ENCODE data around the gene PRDM15.
"Not testable (repeated sequence)": the region's sequence is repeated elsewhere in the genome, so short reads cannot be mapped to it uniquely, and the experiment has no call there.

The PRDM15 gene

DNA sequence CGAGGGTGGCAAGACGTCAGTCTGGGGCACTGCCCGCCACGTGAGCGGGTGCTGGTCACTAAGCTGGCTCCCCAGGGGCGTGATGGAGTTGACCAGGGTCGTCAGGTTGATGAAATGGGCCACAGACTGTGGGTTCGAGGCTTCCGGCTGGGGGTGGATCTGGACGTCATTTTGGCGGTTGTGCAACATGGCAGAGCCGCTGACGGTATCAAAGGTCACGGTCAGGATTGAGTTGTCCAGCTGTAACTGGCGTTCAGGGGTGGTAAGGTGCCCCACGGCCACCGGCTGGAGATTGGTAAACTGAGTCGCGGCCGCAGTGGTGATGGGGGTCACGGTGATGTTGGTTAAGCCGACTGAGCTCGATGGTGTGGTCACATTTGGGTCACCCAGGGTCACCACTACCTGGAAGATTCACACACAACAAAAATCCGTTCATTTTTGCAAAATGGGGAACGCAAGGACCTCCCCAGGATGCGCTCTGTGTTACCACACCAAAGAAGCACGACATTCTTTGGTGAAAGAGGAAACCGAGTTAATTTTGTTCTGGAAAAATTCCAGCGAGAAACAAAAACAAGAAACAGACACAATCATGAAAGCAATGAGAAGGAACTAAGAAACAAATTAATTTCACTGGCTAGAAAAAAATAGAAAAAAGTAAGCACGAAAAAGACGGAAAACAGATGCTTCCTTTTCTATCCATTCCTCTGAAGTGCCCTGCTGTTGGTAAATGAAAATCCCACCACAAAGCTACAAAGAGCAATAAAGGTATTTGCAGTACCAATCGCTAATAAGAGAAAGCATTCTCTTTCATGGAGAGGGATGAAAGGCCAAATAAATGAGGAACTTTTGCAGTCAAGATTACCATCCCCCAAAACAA lies 77.6 kb downstream of the PRDM15 start:
- DNase-seq, result no peak

DNA sequence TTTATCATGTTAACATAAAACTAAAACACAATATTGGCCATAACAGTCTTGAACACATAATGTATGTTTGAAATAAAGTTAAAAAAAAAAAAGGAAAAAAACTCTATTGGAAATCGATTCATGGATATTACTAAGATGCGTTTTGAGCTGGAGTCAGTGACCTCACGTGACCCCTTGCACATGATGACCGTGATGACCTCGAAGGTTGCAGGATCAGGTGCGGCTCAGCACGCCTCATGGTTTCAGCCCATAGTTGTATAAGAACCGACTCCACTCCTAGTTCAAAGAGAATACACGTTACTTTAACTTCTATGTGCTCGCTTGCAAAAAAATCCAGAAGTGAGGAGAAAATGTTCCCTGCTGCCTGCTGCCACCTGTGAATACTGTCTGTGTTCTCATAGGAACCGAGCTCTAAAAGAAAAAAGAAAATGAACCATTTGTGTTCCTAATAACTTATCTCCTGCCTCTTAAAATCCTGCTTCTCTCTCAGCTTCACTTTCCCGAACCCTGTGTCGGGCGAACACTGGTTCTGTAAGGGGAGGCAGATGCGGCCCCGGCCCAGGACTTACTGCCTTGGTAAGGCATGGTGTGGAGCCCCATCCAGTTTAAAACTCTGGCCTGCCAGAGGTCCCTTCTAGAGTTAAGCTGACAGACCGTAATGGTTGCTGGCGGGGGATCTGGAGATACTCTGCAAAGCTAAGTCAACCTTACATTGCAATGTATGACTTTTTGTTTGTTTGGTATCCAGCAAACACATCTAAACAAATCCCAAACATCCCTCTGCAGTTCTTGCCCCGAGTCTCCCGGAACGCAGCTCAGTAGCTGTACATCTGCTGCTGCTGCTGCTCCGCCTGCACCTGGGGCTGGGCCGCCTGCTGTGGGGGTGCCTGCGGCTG lies 78.5 kb downstream of the PRDM15 start:
- no peak for DNase-seq

DNA sequence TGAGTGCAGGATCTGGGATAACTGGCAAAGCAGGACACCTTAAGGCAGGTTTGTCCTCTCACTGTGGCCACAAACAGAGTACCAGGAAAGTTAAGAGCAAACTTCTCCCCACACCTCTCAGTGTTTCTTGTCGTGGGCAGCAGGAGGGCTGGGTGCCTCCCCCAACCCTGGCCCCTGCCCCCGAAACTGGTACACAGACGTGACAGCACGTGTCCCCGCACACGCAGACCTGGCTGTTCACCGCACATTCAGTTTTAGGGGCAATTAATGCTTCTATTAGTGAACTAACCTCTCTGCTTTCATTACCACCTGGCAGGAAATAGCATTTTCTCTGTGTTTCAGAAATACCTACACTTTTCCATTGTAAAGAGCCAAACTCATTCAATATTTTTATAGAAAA lies 79.4 kb downstream of the PRDM15 start:
- no peak for DNase-seq

DNA sequence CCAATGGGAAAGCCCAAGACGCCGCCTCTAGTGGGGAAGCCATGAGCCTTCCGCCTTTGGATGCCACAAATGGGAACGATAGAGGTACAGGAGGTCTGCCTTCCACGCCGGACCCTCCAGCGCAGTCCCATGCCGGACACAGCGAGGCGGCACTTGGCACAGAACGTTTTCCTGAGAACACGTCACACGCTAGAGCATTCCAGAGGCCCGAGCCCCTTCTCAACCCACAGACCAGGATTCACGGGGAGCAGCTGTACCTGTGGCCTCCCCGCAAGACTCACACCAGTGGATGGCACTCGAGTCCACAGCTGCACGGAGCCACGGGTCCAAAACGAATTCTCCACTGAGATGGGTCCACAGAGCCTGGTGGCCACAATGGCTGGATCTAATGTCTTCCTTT lies 80.8 kb downstream of the PRDM15 start:
- no peak for DNase-seq

DNA sequence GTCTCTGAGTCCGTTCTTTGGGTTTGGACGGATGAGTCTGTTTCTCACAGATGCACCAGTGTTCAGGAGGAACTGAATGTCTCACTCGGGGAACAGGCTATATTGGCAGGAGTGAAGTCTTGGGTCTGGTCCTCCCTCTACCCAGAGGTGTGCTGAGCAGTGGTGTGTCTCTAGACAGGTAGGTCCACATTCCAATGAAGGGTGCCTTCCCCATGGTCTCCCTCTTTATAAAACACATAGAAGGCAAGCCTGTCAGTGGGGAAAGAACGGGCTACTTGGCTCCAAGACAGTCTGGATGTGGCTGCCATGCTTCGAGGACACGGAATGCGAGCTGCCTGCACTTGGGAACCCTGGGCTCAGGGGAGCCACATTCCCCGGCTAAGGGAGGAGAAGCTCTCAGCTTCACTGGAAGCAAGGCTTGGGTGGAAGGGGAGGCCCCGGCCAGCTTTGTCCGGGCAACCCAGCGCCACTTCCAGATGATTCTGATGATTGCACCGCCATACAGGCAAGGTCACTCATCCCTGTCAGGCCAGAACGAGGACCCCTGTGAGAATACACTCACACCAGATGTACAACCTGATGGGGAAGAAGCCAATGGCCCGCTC lies 82.6 kb downstream of the PRDM15 start:
- no peak for DNase-seq

DNA sequence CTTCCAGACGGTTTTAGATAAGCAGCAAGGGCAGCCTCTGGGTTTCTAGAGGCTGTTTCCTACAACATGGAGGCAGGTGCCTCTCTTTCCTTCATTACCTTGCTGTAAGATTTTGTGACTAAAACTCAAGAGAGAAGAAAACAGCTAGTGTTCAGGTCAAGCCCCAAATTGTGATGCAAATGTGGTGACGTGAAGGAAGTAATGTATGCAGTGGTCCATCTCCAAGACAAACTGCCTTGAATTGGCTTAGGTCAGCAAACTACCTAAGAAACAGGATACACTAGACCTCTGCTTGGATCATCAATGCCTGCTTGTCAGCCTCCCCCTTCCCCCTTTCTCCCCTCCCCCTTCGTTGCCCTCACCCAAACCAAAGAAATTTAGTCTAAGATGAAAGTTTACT lies 83.4 kb downstream of the PRDM15 start:
- DNase-seq, result no peak

DNA sequence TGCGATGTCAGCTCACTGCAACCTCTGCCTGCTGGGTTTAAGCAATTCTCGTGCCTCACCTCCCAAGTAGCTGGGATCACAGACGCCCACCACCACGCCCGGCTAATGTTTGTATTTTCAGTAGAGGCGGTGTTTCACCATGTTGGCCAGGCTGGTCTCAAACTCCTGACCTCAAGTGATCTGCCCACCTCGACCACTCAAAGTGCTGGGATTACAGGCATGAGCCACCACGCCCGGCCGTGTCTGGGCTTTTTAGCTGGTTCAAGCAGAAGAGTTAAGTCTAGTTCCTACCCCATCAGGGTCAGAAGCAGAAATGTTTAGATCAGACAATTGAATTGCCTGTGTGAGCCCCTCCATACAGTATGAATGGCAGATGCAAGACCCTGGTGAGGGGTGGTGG lies 84.5 kb downstream of the PRDM15 start:
- DNase-seq, result no peak

DNA sequence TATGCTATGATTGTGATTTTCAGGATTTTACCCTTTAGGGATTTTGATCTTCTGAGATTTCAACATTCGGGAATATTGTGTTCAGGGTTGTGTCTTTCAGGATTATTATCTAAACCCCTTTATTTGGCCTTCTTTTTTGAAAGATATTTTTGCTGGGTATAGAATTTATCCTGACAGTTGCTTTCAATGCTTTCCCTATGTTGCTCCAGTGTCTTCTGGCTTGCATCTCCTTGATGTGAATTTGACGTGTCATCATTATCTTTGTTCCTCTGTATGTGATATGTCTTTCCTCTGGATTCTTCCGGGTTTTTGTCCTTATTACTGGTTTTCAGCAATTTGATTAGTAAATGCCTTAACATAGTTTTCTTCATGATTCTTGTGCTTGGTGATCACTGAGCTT lies 86.4 kb downstream of the PRDM15 start:
- DNase-seq, result no peak

DNA sequence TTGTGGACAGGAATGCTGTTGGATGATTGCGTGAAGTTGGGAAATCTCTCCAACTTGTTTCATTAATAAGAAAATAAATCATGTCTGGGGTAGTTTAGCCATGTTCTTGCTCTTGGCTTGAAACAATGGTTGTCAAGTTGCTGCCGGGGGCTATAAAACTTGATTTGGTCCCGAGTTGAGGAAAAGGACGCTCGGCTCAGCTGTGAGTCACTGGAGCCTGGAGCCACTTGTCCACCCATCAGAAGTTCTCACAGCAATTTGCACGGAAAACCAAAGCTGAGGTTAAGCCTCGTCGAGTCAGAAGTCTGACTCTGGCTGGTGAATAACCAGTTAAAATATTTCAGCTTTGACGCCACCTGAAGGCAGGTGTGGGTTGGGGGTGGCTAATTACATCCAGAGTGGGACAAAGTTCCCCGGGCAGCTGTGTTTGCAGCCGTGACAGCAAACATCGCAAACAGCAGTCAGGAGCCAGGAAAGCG lies 92.6 kb downstream of the PRDM15 start:
- no peak for DNase-seq

DNA sequence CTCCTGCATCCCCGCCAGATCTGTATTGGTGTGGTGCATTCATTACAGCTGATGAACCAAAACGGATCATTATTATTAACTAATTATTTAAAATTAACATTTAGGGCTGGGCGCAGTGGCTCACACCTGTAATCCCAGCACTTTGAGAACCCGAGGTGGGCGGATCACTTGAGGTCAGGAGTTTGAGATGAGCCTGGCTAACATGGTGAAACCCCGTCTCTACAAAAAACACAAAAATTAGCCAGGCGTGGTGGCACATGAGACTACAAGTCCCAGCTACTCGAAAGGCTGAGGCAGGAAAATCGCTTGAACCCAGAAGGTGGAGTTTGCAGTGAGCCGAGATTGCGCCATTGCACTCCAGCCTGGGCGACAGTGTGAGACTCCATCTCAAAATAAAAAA lies 93.9 kb downstream of the PRDM15 start:
- DNase-seq, result not testable (repeated sequence)

DNA sequence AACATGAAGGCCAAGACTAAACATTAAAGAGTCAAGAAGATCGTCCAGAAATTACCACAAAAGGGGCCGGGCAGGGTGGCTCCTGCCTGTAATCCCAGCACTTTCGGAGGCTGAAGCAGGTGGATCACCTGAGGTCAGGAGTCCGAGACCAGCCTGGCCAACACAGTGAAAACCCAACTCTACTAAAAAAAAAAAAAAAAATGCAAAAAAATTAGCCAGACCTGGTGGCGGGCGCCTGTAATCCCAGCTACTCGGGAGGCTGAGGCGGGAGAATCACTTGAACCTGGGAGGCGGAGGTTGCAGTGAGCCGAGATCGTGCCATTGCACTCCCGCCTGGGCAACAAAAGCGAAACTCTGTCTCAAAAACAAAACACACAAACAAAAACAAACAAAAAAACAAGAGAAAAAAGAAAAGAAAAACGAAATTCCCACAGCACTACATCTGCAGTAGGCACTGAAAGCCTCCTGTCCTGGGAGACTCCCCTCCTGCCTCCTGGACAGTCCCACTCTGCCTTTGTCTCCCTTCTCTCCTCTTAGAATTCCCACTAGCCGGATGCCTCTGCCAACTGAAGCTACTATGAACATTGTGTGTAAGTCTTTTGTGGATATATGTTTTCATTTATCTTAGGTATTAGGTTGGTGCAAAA lies 94.6 kb downstream of the PRDM15 start:
- no peak for DNase-seq

DNA sequence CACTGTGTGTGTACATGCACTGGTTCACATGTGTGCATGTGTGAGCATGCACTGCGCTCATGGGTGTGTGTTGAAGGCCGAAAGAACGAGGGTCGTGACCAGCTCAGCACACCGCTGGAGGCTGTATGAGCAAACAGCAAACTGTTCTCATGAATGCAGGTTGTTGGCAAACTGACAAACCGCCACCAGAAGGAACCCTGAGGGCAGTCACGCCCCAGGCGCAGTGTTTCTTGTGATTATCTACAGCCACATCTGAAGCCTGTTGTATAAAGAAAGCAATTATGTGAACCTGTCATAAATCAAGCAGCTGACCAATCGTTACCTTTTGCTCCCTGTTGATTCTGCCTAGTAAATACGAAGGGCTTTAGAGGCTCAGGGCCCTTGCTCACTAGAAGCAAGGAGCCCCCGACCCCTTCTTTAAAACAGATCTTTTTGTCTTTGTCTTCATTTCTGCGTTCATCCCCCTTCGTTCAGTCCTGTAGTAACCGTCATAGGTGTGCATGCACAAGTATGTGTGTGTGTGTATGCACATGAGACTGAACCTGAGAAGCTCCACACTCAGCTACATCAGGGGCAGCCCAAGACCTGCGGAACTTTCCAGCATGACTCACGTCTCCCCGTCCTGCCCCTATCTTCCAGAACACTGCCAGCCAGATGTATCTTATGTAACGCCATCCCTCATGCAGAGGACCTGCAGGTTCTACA lies 95.5 kb downstream of the PRDM15 start:
- no peak for DNase-seq

DNA sequence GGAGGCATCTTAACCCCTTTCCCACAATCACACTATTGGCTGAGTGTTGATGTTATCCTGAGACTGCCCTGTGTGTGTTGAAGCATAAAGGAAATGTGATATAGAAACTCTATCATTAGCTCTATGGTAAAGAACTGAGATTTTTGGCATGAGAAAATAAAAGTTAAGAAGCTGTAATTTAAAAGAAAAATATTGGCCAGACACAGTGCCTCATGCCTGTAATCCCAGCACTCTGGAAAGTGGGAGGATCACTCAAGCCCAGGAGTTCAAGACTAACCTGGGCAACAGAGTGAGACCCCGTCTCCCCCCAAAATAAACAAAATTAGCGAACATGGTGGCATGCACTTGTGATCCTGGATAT lies 98.1 kb downstream of the PRDM15 start:
- no peak for DNase-seq

DNA sequence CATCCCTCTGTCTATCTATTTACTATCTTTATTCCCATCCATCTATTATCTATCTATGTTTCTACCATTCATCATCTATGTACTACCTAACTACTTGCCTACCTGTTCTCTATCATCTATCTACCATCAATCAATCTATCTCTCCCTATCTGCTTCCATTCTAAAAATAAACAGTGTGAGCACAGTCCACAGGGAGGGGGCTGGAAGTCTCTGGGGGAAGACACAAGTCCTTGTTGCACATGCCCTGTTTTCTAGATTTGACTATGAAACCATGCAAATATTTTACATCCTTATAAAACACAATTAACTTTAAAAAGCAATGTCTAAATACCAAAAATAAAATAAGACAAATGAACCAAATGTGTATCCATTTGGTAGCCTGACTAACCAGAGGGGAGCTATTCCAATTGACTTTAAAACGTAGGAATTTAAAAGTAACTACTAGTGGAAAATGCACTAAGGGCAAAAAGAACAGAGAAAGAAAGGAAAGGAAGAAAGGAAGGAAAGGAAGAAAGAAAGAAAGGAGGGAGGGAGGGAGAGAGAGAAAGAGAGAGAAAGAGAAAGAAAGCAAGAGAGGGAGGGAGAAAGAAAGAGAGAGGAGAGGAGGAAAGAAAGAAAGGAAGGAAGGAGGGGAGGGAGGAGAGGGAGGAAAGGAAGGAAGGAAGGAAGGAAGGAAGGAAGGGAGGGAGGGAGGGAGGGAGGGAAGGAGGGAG lies 98.7 kb downstream of the PRDM15 start:
- DNase-seq, result no peak

DNA sequence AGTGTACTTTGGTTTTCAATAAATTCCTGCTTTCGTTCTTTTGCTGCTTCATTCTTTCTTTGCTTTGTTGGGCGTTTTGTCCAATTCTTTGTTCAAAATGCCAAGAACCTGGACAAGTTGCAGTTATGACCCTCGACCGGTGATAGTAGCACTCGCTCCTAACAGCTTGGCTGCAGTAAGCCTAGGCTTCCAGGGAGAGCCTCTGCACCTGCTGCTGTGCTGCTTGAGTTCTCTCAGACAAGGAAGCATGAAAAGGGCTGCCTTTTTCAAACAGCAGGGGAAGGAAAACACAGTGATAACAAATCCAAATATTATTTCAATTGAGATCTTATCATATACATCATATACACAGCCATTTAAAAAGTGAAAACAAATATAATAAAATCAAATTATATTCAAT lies 99.5 kb downstream of the PRDM15 start:
- no peak for DNase-seq

DNA sequence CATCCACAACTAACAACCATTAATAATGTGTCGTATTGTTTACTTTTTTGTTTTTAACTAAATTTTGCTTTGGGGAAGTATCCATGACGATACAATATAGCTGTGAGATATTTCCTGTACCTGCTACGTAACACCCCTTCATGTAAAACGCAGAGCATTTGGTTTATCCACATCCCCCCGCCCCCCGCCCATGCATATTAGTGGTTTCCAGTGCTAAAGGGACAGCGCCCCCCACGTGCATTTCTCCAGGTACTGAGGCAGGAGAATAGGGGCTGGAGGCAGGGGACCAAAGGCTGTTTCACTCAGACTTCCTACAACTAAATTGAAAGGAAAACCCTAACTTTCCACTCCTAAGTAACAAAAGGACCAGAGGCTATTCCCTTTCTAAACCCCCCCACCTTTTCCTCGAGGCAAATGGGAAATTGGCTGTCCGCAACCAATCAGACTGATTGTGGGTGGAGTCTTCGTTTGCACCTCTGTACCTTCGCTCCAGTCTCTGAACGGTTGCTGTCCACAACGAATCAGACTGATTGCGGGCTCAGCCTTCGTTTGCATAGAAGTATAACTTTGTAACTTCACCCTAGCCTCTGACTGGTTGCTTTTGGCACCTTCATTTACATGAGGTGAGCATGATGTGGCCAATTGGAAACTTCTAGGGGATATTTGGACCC lies 100.1 kb downstream of the PRDM15 start:
- DNase-seq, result no peak

DNA sequence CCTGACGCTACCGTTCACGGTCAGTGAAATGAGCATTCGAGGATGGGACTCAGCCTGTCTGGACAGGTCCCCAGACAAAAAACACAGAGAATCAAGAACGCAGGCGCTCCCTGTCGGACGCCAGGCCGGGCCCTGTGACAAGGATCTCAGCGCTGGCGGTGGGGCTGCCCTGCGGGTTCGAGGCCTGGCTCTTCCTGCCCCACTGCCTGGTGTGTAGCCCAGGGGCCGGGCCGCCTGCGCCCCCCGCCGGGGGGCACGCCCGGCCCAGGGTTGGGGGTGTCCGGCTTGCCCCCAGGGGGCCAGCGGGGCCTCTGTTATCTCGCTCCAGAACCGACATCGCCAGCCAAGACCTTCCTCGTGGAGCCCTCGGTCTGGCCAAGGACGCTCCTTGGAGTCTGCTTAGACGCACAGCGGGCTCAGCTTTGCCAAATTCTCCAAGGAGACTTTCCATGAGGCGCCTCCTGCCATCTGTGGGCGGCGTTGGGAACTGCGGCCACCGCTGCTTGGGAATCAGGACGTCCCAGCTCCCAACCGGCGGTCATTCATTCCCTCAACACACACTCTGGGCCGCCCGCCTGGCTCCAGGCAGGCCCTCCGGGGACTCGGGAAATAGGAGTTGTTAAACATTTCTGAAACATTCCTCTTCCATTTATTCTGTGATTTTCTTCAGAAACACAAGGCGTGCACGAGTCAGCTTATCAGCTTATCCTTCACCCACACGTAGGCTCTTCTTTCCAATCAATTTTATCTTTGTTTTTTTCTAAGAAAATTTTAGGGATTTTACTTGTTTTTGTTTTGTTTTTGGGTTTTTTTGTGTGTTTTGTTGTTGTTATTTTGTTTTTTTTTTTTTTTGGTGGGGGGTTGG lies 101.0 kb downstream of the PRDM15 start:
- peak; percentile 45 to 52 for DNase-seq

DNA sequence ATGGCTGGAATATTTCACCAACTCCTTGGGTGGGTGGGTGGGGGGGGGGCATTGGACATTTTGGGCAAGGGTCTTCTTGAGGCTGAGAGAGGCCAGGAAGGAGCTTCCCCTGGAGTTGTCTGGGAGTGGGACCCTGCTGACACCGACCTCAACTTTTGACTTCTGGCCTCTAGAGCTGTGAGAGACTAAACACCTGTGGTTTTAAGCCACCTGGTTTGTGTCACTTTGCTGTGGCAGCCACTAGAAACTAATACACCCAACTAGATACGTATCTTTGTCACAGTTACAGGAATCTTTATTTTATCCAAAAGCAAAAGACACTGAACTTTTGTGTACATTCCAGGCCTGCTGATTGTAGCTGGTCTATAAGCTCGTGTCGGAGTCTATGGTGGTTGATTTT lies 102.4 kb downstream of the PRDM15 start:
- no peak for DNase-seq

DNA sequence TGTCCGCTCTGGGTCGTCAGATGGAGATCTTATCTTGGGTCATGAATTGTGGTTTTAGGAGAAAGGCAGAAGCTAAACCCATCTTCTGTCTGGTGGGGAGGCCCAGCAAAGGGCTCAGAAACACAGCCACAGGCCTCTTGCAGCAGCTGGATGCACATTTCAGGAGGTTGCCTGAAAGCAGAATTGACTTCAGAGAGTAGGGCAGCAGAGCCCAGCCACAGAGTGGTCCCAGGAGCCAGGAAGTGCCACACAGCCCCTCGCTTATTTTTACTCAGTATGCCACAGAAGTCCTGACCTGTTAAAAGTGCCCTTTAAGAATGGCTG lies 104.0 kb downstream of the PRDM15 start:
- DNase-seq, result no peak

DNA sequence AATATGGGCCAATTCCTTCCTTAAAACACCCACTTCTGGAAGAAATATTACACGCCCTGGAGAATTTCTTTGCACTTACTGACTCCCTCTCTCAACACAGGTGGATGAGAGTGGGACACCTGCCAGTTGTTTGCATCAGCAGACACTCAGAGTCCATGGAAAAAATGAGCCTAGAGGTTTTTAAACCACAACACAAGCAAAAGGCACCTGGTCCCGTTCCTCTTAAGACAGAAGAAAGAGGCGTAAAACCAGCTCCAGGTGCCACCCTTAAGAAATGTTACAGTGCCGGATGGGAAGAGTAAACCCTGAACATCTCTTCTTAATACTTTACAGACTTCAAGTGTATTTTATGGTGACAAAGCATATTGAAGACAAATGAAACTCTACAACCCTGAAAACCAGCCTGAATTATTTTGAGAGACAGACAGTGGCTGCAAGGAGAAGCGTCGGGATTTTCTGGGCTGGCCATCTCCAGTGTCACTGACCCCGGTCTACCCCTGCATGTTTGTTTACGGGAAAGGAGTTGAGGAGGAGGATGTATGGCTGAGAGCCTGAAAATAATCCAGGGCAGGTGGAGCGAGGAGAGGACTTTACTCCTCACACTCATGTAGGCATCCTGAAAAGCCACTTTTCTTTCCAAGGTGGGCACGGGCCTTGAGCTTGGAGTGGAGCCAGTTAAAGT lies 104.5 kb downstream of the PRDM15 start:
- no peak for DNase-seq
